K562 (cell line): ENCODE measurements around the gene YEATS2.

ENCODE experiments used
- JUNB ChIP-seq: fragments of 450-650 bp; formaldehyde crosslinking; conservative IDR thresholded peaks from 2 replicates; pipeline ENCODE4 v1.4.0; 2020; ENCODE audit warnings: mild to moderate bottlenecking
- TBL1XR1 ChIP-seq, 2 experiments: IDR thresholded peaks; 2 replicates each; pipeline ENCODE4 v1.6.1; 2012; ENCODE audit warnings: improper control_type of control experiment in 2 of 2, low read length in 2 of 2, mild to moderate bottlenecking in 1 of 2
- ZNF175 ChIP-seq: fragments of 200-800 bp; sonication (Bioruptor generic); IDR thresholded peaks from 2 replicates; pipeline ENCODE4 v1.6.1; 2016; ENCODE audit warnings: low read depth, mild to moderate bottlenecking, missing genetic modification characterization, missing compliant biosample characterization
- TF ChIP-seq, protein P1 (sequence below), 3 experiments: IDR thresholded peaks in 2 of 3; conservative IDR thresholded peaks in 1 of 3; 2 replicates each; pipeline ENCODE4 v1.5.1; 2011 to 2012; ENCODE audit warnings: low read length in 3 of 3, mild to moderate bottlenecking in 3 of 3, control low read depth in 2 of 3, improper control_type of control experiment in 1 of 3, inconsistent platforms in 1 of 3, low read depth in 1 of 3, mixed read lengths in 1 of 3, moderate library complexity in 1 of 3; ENCODE audit not compliant: insufficient read depth in 2 of 3

DNA sequence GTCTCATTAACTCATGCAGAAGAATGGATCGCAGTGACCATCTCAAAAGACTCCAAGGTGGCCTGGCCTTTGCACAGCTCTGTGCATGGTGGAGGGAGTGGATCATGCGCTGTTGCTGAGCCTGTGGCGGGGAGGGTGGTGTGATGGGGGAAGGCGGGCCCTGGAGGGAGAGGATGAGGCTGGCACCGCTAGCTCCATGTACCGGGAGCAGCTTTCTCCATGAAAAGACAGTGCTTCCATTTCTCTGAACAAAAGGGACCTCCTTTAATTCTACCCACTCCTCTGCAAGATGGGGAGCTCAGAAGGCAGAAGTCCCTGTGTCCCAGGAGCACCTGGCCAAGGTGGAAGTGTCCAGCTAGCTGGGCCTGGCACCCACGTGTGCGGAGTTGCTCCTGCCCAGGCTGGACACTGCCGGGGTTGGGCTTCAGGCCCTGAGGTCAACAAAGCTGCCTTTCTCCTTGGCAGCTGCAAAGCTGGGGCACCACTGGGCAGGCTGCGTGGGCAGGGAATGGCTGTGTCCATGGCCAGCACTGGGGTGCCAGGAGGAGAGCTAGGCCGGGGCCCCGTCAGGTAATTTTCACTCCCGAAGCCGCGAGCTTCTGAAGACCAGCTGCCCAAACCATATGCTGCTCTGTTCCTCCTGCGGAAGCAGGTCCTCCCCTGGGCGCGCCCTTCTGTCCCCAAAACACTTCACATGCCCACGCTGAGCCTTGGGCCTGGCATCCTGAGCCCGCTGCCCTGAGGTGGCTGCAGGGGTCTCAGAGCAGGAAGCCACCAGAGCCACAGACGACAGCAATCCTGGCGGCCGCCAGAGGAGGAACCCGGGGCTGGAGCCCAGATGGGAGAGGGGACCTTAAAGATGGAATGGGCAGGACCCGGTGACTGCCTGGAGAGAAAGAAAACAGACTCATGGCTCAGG, 121.4 kb downstream of the YEATS2 start:
- TF ChIP-seq JUNB (CRISPR knock-in tag) (no peak), ZNF175 (CRISPR knock-in tag) (no peak), TBL1XR1 (IDR thresholded peaks at IDR 0.05; ENCODE audit: low read length in 2 of 2) (no peak)
- TF ChIP-seq, protein P1, sequence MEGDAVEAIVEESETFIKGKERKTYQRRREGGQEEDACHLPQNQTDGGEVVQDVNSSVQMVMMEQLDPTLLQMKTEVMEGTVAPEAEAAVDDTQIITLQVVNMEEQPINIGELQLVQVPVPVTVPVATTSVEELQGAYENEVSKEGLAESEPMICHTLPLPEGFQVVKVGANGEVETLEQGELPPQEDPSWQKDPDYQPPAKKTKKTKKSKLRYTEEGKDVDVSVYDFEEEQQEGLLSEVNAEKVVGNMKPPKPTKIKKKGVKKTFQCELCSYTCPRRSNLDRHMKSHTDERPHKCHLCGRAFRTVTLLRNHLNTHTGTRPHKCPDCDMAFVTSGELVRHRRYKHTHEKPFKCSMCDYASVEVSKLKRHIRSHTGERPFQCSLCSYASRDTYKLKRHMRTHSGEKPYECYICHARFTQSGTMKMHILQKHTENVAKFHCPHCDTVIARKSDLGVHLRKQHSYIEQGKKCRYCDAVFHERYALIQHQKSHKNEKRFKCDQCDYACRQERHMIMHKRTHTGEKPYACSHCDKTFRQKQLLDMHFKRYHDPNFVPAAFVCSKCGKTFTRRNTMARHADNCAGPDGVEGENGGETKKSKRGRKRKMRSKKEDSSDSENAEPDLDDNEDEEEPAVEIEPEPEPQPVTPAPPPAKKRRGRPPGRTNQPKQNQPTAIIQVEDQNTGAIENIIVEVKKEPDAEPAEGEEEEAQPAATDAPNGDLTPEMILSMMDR (IDR thresholded peaks at IDR 0.05 in 2 of 3, conservative IDR thresholded peaks at IDR 0.05 in 1 of 3; ENCODE audit: insufficient read depth in 2 of 3, low read depth in 1 of 3, low read length in 3 of 3), result no peak
